Heart left ventricle (tissue), 13 donors: ENCODE results near the gene BDKRB2.

Experiments used
- POLR2A ChIP-seq, 2 donors: fragments of 450-650 bp; IDR thresholded peaks; one replicate each; pipeline ENCODE4 v1.6.1; 2017; ENCODE audit warnings: antibody characterized with exemption in 2 of 2, mild to moderate bottlenecking in 2 of 2, moderate library complexity in 2 of 2
- TF ChIP-seq, protein P1 (sequence below), 12 donors: fragments of 200-600 bp; sonication (generic) in 4 of 12; IDR thresholded peaks; one replicate each; pipeline versions ENCODE4 v1.5.0 to v1.8.0; 2018 to 2022; ENCODE audit warnings: antibody characterized with exemption in 12 of 12, mild to moderate bottlenecking in 5 of 12
- donor health status: ischemic (EF 13 %, LVEDD 7.1; RV severe dilation, severe dysfunction).
- donor health status: DM: no; HTN: yes; CAD: no.
- donor health status: DM: no; HTN: no; CAD: no.
- donor health status: ischemic (EF 25% LVEDD 6.9; RV normal size, moderate dysfunction).
- donor health status: ischemic (EF 25% LVEDD 5.7; RV mildly dilated, moderate dysfunction).
- donor health status: ischemic (EF 35%, LVEDD 5.7; RV mildly dilated, moderate dysfunction).
- donor health status: nonischemic (EF 11% LVEDD 7.7; RV severe dilation, severe dysfunction).
- donor health status: DM: yes; HTN: yes; CAD: no.
- donor health status: PGD.
- donor health status: ischemic (EF 29% LVEDD 5.4; RV normal size, mild dysfunction).
- donor health status: nonischemic (EF 23%, LVEDD 6.1; RV moderate dilation, normal function).

DNA sequence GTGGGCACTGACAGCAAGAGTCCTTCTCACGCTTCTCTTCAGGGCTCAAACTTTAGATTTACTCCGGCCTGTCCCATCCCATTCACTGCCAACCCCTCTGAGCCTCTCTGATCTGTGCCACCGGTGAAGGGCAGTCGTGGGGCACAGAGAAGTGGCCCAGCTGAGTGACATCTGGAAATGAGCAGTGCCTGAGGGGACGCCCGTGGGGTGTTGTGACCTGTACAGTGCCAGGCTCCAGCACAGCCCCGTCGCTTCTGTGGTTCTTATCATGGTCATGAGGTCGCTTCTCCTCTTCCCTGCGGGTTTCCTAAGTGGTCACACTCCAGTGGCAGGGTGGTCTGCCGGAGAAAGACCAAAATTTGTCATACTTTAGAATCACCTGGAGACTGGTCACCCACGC, 4.1 kb downstream of the BDKRB2 start:
- TF ChIP-seq, protein P1, sequence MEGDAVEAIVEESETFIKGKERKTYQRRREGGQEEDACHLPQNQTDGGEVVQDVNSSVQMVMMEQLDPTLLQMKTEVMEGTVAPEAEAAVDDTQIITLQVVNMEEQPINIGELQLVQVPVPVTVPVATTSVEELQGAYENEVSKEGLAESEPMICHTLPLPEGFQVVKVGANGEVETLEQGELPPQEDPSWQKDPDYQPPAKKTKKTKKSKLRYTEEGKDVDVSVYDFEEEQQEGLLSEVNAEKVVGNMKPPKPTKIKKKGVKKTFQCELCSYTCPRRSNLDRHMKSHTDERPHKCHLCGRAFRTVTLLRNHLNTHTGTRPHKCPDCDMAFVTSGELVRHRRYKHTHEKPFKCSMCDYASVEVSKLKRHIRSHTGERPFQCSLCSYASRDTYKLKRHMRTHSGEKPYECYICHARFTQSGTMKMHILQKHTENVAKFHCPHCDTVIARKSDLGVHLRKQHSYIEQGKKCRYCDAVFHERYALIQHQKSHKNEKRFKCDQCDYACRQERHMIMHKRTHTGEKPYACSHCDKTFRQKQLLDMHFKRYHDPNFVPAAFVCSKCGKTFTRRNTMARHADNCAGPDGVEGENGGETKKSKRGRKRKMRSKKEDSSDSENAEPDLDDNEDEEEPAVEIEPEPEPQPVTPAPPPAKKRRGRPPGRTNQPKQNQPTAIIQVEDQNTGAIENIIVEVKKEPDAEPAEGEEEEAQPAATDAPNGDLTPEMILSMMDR (IDR thresholded peaks at IDR 0.05) = no peak
- no peak for TF ChIP-seq POLR2A (IDR thresholded peaks at IDR 0.05)
